Subcutaneous adipose tissue (tissue), 4 donors: ENCODE results near the gene MID1IP1. TPM values are rescaled to one million over a fixed set of nuclear protein-coding genes. Genes with fewer than 3 reads are reported as not detected.

Experiments
- total RNA-seq, 4 donors: library from RNA; depleted of rRNA; stranded (reverse); fragments of >200 nt; gene quantifications; one replicate each; pipeline ENCODE4 v1.1.0, GENCODE V29; 2016
- TF ChIP-seq, protein P1 (sequence below): fragments of 450-650 bp; IDR thresholded peaks from one replicate; pipeline ENCODE4 v1.5.1; 2016; ENCODE audit warnings: low read depth, mild to moderate bottlenecking, control low read depth, antibody characterized with exemption, moderate library complexity

The MID1IP1 gene
- total RNA-seq, 4 donors from 2014 or later: 30.0 to 57.9 (median 48.2) TPM

DNA sequence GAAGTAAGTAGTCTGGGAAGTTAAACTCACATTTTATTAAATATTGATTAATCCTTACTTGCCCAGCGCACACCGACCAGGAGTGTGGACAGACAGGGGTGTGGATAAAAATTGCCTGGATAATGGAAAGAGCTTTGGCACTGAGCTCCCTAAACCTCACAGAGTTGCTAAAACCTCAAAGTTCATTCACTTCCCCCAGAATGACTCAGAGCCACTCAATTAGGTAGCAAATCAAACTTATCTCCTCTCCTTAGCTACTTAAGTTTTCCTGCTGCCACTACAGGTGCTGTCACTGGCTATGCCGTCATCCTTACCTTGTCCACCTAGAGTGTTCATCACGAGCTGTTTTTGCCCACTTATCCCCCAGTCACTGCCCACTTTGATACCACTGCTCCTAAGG lies 27.0 kb upstream of the MID1IP1 start:
- TF ChIP-seq, protein P1, sequence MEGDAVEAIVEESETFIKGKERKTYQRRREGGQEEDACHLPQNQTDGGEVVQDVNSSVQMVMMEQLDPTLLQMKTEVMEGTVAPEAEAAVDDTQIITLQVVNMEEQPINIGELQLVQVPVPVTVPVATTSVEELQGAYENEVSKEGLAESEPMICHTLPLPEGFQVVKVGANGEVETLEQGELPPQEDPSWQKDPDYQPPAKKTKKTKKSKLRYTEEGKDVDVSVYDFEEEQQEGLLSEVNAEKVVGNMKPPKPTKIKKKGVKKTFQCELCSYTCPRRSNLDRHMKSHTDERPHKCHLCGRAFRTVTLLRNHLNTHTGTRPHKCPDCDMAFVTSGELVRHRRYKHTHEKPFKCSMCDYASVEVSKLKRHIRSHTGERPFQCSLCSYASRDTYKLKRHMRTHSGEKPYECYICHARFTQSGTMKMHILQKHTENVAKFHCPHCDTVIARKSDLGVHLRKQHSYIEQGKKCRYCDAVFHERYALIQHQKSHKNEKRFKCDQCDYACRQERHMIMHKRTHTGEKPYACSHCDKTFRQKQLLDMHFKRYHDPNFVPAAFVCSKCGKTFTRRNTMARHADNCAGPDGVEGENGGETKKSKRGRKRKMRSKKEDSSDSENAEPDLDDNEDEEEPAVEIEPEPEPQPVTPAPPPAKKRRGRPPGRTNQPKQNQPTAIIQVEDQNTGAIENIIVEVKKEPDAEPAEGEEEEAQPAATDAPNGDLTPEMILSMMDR: no peak

DNA sequence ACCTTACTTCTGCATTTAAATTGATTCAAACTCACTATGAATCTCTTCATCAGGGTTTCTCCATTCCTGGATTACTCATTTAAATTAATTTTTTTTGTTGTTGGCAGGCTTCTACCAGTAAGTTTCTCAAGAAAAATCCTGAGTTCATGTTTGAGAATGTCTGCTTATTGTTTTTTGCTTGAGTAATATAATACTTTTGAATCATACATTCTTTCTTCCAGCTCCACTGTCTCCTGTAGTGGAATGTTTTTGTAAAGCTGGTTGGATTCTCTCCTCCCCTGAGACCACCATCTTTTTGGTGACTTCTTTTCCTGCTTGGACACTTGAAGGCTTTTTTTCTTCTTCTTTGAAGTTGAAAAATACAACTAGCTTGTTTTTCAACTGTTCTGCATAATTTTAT lies 4.3 kb upstream of the MID1IP1 start:
- TF ChIP-seq, protein P1: no peak

DNA sequence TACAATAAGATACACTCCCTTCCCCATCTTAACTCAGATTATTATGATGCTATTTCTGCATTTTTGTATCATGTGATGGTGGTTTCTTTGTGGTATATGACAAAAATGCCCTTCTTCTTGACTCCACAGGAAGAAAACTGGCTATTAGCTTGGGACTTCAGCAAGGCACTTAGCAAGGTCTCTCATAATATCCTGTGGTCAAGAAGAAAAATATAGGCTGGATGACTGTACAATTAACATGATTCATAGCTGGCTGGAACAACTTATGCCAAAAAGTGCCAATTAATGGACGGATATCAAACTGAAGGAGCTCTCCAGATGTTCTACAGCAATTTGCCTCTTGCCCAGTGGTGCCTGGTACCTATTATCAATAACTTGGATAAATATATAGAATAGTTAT lies 2.3 kb upstream of the MID1IP1 start:
- TF ChIP-seq, protein P1: no peak

DNA sequence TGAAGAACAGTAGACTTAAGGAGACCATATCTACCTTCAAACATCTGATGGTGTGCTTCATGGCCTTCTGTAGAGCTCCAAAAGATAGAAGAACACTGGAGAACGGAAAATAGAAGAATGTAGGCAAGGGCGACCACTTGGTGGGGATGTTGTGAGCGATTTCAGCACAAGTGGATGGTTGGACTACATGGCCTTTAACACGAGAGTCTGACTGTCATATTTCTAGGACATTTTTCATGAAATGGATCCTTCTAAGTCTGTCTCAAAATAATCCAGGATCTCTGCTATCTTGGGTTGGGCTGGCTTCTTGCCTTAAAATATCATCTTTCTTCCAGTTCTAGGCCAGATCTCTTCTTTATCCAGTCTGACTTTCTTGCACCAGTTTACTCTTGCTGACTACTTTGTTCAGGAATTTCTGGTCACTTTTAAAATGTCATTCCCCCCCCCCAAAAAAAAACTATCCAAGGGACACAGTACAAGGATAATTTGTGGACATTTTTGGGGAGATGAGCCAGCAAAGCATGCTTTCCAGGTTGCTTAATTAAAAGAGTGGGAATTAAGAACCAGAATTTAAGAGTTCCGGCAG lies 1.2 kb upstream of the MID1IP1 start:
- TF ChIP-seq, protein P1: no peak

DNA sequence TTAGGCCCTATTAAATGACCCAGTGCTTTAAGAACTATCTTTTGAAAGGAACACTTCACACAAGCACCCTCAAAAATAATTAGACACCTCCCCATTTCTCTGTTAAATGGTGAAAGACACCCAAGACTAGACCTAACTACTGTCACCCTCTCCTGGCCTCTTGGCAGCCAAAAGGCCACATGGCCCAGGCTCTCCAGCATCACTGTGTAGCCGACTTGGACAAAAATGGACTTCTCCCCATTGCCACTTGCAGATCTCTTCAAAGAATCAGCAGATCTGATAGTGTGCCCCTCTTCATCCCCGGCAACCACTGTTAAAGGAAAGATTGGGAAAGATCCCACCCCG lies 2.0 kb downstream of the MID1IP1 start:
- TF ChIP-seq, protein P1: no peak

DNA sequence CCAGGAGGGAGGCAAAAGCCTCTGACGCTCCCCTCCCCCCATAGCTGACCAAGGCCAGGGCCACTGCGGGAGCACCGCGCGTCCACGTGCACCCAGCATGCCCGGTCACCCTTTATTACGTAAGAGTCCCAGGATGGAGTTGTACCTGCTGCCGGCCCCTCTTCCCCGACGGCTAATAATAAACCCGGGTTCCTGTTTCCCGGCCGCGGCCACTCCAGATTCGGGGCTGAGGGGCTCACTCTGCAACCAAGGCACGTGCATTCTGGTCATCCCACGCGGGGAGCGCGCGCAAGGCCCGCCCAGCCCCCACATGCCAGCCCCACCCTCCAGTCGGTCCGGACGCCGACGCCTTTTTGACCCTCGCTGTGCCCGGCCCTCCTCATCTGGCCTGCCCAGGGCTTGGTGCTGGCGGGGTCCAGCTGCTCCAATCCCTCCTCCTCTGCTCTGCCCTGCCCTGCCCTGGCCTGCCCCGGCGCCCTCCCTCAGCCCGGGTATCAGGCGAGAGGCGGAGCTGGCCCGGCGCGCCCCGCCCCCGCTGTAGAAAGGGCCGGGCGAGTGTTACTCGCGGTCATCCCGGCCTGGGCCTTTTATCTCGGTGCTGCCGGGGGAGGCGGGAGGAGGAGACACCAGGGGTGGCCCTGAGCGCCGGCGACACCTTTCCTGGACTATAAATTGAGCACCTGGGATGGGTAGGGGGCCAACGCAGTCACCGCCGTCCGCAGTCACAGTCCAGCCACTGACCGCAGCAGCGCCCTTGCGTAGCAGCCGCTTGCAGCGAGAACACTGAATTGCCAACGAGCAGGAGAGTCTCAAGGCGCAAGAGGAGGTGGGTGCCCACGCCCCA lies 2.6 kb downstream of the MID1IP1 start:
- TF ChIP-seq, protein P1: no peak

DNA sequence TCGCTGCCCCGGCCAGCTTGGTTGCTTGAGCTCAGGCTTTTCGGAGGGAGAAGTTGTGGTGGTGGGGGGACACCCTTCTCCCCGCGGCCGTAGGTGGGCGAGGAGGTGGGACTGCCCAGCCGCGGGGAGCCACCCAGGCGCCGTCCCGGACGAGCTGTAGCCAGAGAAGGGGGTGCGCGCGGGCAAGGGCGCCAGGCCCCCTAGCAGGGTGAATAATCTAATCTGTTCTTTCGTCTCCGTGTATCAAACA lies 3.1 kb downstream of the MID1IP1 start:
- TF ChIP-seq, protein P1: no peak
